GM08714 (cell line): Measurements from ENCODE around the gene EXOC3L2.

Experiments
- H3K4me3 ChIP-seq: fragments of 200-500 bp; sonication (Bioruptor generic); 2 replicates; pipeline ENCODE4 v1.5.1; 2014; ENCODE audit warnings: mild to moderate bottlenecking, low read length, inconsistent platforms
- ZNF274 ChIP-seq: IDR thresholded peaks from 2 replicates; pipeline ENCODE4 v1.6.1; 2012; ENCODE audit warnings: mild to moderate bottlenecking, low read depth, low read length

EXOC3L2 gene

GRCh38 chr19:45186509-45187334 lies 58.5 kb downstream of the EXOC3L2 start:
- H3K4me3 ChIP-seq = no peak overlapping the region

GRCh38 chr19:45184115-45184514 lies 61.1 kb downstream of the EXOC3L2 start:
- no peak for TF ChIP-seq ZNF274
- H3K4me3 ChIP-seq = no peak overlapping the region

More at GRCh38 chr19:45186509-45187334, 58.5 kb downstream of the EXOC3L2 start:
- no peak for TF ChIP-seq ZNF274

- H3K4me3 ChIP-seq = no peak overlapping the region
- no peak for TF ChIP-seq ZNF274
Observed at GRCh38 chr19:45182758-45183157, 62.4 kb downstream of the EXOC3L2 start.

GRCh38 chr19:45180936-45181335 lies 64.3 kb downstream of the EXOC3L2 start:
- TF ChIP-seq ZNF274 = no peak
- H3K4me3 ChIP-seq = no peak overlapping the region

- no peak for TF ChIP-seq ZNF274
Observed at GRCh38 chr19:45179892-45180370, 65.3 kb downstream of the EXOC3L2 start.

GRCh38 chr19:45179072-45179891 lies 65.9 kb downstream of the EXOC3L2 start:
- peak overlapping the region; percentile 68 for H3K4me3 ChIP-seq
- no peak for TF ChIP-seq ZNF274

More at GRCh38 chr19:45179892-45180370, 65.3 kb downstream of the EXOC3L2 start:
- H3K4me3 ChIP-seq = peak overlapping the region; percentile 68

- H3K4me3 ChIP-seq = peak within 1 kb of the TSS; percentile 81
- TF ChIP-seq ZNF274 = no peak
Observed at GRCh38 chr19:45178262-45179071, 66.7 kb downstream of the EXOC3L2 start, which contains the start of gene BLOC1S3. Gene BLOC1S3 (plus strand): TSS chr19:45178784. CDS start chr19:45179297, 513 bp downstream.

GRCh38 chr19:45177817-45178261 lies 67.4 kb downstream of the EXOC3L2 start, which contains the start of gene TRAPPC6A:
Gene TRAPPC6A (minus strand): TSS chr19:45178237. CDS start chr19:45178218, 19 bp downstream.
- H3K4me3 ChIP-seq = peak within 1 kb of the TSS; percentile 81
- TF ChIP-seq ZNF274 = no peak

- H3K4me3 ChIP-seq = no peak overlapping the region
- no peak for TF ChIP-seq ZNF274
Observed at GRCh38 chr19:45175515-45176345, 69.5 kb downstream of the EXOC3L2 start.

- TF ChIP-seq ZNF274 = no peak
- no peak overlapping the region for H3K4me3 ChIP-seq
Observed at GRCh38 chr19:45173816-45174215, 71.4 kb downstream of the EXOC3L2 start.

GRCh38 chr19:45172611-45173208 lies 72.5 kb downstream of the EXOC3L2 start:
- H3K4me3 ChIP-seq = no peak overlapping the region
- TF ChIP-seq ZNF274 = no peak

- no peak for TF ChIP-seq ZNF274
- no peak overlapping the region for H3K4me3 ChIP-seq
Observed at GRCh38 chr19:45172173-45172572, 73.0 kb downstream of the EXOC3L2 start.
